A549 (cell line): ENCODE data around the gene ZNF48. TPM values are rescaled to one million over a fixed set of nuclear protein-coding genes. Genes with fewer than 3 reads are reported as not detected.

Source experiments
- BHLHE40 ChIP-seq: IDR thresholded peaks from 2 replicates; pipeline ENCODE4 v1.6.1; 2012; ENCODE audit warnings: low read depth, low read length, inconsistent platforms
- CEBPB ChIP-seq, 2 experiments: fragments of >200 bp in 1 of 2; sonication (Bioruptor Twin) in 1 of 2; formaldehyde crosslinking in 1 of 2; IDR thresholded peaks; 2 replicates each; pipeline ENCODE4 v1.6.1; 2012 to 2016
- HDAC2 ChIP-seq: fragments of 200-600 bp; sonication (generic); IDR thresholded peaks from 2 replicates; pipeline ENCODE4 v1.6.1; 2016
- HES2 ChIP-seq: fragments of >200 bp; sonication (Bioruptor Twin); formaldehyde crosslinking; IDR thresholded peaks from 2 replicates; pipeline ENCODE4 v1.6.1; 2016
- HOXB13 ChIP-seq: fragments of 250-450 bp; sonication (Bioruptor Pico); IDR thresholded peaks from 2 replicates; pipeline ENCODE4 v1.5.0; 2020; ENCODE audit warnings: low read depth, mild to moderate bottlenecking, moderate library complexity
- NPAS2 ChIP-seq: fragments of 250-450 bp; sonication (Bioruptor Pico); IDR thresholded peaks from 2 replicates; pipeline ENCODE4 v1.8.0; 2022; ENCODE audit warnings: mild to moderate bottlenecking, moderate library complexity, borderline replicate concordance
- NR3C1 ChIP-seq: fragments of >200 bp; sonication (Bioruptor Twin); formaldehyde crosslinking; IDR thresholded peaks from 3 replicates; pipeline ENCODE4 v1.6.1; 2017
- PHF8 ChIP-seq: fragments of 200-600 bp; sonication (generic); IDR thresholded peaks from 2 replicates; pipeline ENCODE4 v1.6.1; 2016; ENCODE audit warnings: low read depth, mild to moderate bottlenecking, antibody characterized with exemption, moderate library complexity, borderline replicate concordance
- POLR2AphosphoS2 ChIP-seq: conservative IDR thresholded peaks from 2 replicates; pipeline ENCODE4 v1.6.1; 2012; ENCODE audit warnings: low read length, improper control_type of control experiment, inconsistent platforms
- RARB ChIP-seq: fragments of 250-450 bp; sonication (Bioruptor Pico); IDR thresholded peaks from 2 replicates; pipeline ENCODE4 v1.8.0; 2021; ENCODE audit warnings: mild to moderate bottlenecking, moderate library complexity
- SREBF2 ChIP-seq: fragments of 450-650 bp; IDR thresholded peaks from 2 replicates; pipeline ENCODE4 v1.6.1; 2014; ENCODE audit warnings: mild to moderate bottlenecking, moderate library complexity
- TFCP2L1 ChIP-seq: fragments of 250-450 bp; sonication (Bioruptor Pico); IDR thresholded peaks from 2 replicates; pipeline ENCODE4 v1.5.0; 2021; ENCODE audit warnings: mild to moderate bottlenecking
- USF2 ChIP-seq: fragments of 450-650 bp; IDR thresholded peaks from 2 replicates; pipeline ENCODE4 v1.6.1; 2014; ENCODE audit warnings: antibody characterized with exemption
- ZC3H11A ChIP-seq: fragments of 450-650 bp; IDR thresholded peaks from 2 replicates; pipeline ENCODE4 v1.6.1; 2014; ENCODE audit warnings: antibody characterized with exemption, mild to moderate bottlenecking
- ZSCAN20 ChIP-seq: fragments of 250-450 bp; sonication (Bioruptor Pico); IDR thresholded peaks from 2 replicates; pipeline ENCODE4 v1.8.0; 2022; ENCODE audit warnings: mild to moderate bottlenecking, moderate library complexity
- polyA plus RNA-seq, 4 experiments: library from polyadenylated mRNA; depleted of rRNA in 3 of 4; stranded (reverse); fragments of >200 nt; fragmentation: RNase III in 1 of 4; extraction: RNeasy Plus Mini Kit Qiagen cat#74134 plus additional on column Dnase treatment in 1 of 4; gene quantifications; 2 replicates in 3 of 4; 3 replicates in 1 of 4; pipeline ENCODE4 v1.2.3, GENCODE V29; 2011 to 2017
- TF ChIP-seq, protein P1 (sequence below): fragments of 250-450 bp; sonication (Bioruptor Pico); IDR thresholded peaks from 2 replicates; pipeline ENCODE4 v1.5.0; 2020; ENCODE audit warnings: low read depth, mild to moderate bottlenecking, moderate library complexity
- TF ChIP-seq, protein P2 (sequence below): fragments of >200 bp; sonication (Bioruptor Twin); formaldehyde crosslinking; IDR thresholded peaks from 3 replicates; pipeline ENCODE4 v1.5.1; 2016
- TF ChIP-seq, protein P3 (sequence below): fragments of 200-600 bp; sonication (generic); IDR thresholded peaks from 2 replicates; pipeline ENCODE4 v1.6.1; 2016; ENCODE audit warnings: antibody characterized with exemption, mild to moderate bottlenecking, moderate library complexity
- TF ChIP-seq, protein P4 (sequence below): IDR thresholded peaks from 2 replicates; pipeline ENCODE4 v1.6.1; 2012; ENCODE audit warnings: low read depth, borderline replicate concordance

ZNF48 gene
- polyA plus RNA-seq, 2 of the 4 experiments (the other 2 are of a cell fraction) = 9.3 to 10.4 TPM

GRCh38 chr16:30445408-30446202 lies 50.4 kb downstream of the ZNF48 start, which contains the start of gene SEPHS2 (continued):
- TF ChIP-seq RARB (CRISPR knock-in tag) = no peak
- peak; percentile 87 for TF ChIP-seq USF2
- TF ChIP-seq HES2 = peak; percentile 47; the same call in 1 of the 2 replicates
- no peak for TF ChIP-seq SREBF2
- TF ChIP-seq HDAC2 = no peak
- TF ChIP-seq, protein P1, sequence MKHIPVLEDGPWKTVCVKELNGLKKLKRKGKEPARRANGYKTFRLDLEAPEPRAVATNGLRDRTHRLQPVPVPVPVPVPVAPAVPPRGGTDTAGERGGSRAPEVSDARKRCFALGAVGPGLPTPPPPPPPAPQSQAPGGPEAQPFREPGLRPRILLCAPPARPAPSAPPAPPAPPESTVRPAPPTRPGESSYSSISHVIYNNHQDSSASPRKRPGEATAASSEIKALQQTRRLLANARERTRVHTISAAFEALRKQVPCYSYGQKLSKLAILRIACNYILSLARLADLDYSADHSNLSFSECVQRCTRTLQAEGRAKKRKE (CRISPR knock-in tag) = no peak
- no peak for TF ChIP-seq POLR2AphosphoS2
- no peak for TF ChIP-seq ZSCAN20 (CRISPR knock-in tag)
- TF ChIP-seq, protein P2, sequence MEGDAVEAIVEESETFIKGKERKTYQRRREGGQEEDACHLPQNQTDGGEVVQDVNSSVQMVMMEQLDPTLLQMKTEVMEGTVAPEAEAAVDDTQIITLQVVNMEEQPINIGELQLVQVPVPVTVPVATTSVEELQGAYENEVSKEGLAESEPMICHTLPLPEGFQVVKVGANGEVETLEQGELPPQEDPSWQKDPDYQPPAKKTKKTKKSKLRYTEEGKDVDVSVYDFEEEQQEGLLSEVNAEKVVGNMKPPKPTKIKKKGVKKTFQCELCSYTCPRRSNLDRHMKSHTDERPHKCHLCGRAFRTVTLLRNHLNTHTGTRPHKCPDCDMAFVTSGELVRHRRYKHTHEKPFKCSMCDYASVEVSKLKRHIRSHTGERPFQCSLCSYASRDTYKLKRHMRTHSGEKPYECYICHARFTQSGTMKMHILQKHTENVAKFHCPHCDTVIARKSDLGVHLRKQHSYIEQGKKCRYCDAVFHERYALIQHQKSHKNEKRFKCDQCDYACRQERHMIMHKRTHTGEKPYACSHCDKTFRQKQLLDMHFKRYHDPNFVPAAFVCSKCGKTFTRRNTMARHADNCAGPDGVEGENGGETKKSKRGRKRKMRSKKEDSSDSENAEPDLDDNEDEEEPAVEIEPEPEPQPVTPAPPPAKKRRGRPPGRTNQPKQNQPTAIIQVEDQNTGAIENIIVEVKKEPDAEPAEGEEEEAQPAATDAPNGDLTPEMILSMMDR = peak; percentile 40
- no peak for TF ChIP-seq NPAS2 (CRISPR knock-in tag)
- peak; percentile 92 for TF ChIP-seq BHLHE40
- TF ChIP-seq TFCP2L1 (CRISPR knock-in tag) = no peak
- TF ChIP-seq, protein P3, sequence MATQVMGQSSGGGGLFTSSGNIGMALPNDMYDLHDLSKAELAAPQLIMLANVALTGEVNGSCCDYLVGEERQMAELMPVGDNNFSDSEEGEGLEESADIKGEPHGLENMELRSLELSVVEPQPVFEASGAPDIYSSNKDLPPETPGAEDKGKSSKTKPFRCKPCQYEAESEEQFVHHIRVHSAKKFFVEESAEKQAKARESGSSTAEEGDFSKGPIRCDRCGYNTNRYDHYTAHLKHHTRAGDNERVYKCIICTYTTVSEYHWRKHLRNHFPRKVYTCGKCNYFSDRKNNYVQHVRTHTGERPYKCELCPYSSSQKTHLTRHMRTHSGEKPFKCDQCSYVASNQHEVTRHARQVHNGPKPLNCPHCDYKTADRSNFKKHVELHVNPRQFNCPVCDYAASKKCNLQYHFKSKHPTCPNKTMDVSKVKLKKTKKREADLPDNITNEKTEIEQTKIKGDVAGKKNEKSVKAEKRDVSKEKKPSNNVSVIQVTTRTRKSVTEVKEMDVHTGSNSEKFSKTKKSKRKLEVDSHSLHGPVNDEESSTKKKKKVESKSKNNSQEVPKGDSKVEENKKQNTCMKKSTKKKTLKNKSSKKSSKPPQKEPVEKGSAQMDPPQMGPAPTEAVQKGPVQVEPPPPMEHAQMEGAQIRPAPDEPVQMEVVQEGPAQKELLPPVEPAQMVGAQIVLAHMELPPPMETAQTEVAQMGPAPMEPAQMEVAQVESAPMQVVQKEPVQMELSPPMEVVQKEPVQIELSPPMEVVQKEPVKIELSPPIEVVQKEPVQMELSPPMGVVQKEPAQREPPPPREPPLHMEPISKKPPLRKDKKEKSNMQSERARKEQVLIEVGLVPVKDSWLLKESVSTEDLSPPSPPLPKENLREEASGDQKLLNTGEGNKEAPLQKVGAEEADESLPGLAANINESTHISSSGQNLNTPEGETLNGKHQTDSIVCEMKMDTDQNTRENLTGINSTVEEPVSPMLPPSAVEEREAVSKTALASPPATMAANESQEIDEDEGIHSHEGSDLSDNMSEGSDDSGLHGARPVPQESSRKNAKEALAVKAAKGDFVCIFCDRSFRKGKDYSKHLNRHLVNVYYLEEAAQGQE = peak; percentile 56; the same call in 1 of the 2 replicates
- TF ChIP-seq ZC3H11A = no peak
- TF ChIP-seq PHF8 = peak; percentile 97
- peak; percentile 89 to 92 for TF ChIP-seq CEBPB (IDR thresholded peaks at IDR 0.05)
- TF ChIP-seq, protein P4, sequence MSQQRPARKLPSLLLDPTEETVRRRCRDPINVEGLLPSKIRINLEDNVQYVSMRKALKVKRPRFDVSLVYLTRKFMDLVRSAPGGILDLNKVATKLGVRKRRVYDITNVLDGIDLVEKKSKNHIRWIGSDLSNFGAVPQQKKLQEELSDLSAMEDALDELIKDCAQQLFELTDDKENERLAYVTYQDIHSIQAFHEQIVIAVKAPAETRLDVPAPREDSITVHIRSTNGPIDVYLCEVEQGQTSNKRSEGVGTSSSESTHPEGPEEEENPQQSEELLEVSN = peak; percentile 74
- TF ChIP-seq NR3C1 = no peak
- TF ChIP-seq HOXB13 (CRISPR knock-in tag) = peak; percentile 9; the same call in 1 of the 2 replicates
